Activated CD8-positive, alpha-beta memory T cell treated with anti-CD3 and anti-CD28 coated beads, Interleukin-2, amount 50 U/mL, for 24 hours (primary cell): Measurements from ENCODE around the gene FAM3D.
A peak's percentile ranks its signal among the peaks of the same experiment; 100 is the strongest.

Source experiments
- DNase-seq: peaks from one replicate; pipeline ENCODE4 v3.0.0-alpha.2; 2020; ENCODE audit errors: extremely low read depth

Gene FAM3D

GRCh38 chr3:58594117-58594516, 72.5 kb downstream of the FAM3D start:
- no peak for DNase-seq

GRCh38 chr3:58591517-58592510, 74.8 kb downstream of the FAM3D start:
- no peak for DNase-seq

- no peak for DNase-seq
Measured at GRCh38 chr3:58588030-58588614, 78.5 kb downstream of the FAM3D start.

GRCh38 chr3:58586776-58587192, 79.8 kb downstream of the FAM3D start:
- no peak for DNase-seq

- no peak for DNase-seq
Measured at GRCh38 chr3:58585994-58586393, 80.6 kb downstream of the FAM3D start.

GRCh38 chr3:58585005-58585786, 81.4 kb downstream of the FAM3D start:
- DNase-seq, result peak; percentile 8

GRCh38 chr3:58584690-58585004, 81.9 kb downstream of the FAM3D start:
- DNase-seq, result no peak
